ENCODE results near the gene TGFBR3L. TPM values are rescaled to one million over a fixed set of nuclear protein-coding genes. Genes with fewer than 3 reads are reported as not detected.

Gene TGFBR3L
- total RNA-seq, 6 experiments from 2014 or later: 4.5 to 12.0 (median 7.7) TPM

GRCh38 chr19:7871437-7872305, 43.0 kb upstream of the TGFBR3L start:
- Mint-ChIP-seq H3K27me3 (ENCODE audit: insufficient read depth) (peaks cover 28% of the 10 kb centered on the region), H3K9me3 (no peaks in the 10 kb centered on the region), H3K4me3 (peak overlapping the region; percentile 87), H3K4me1 (ENCODE audit: low read depth) (peaks cover 11% of the 10 kb centered on the region), H3K36me3 (ENCODE audit: low read depth) (no peaks in the 10 kb centered on the region), H3K27ac (peak overlapping the region; percentile 89)
- DNase-seq: peak; percentile 84
- TF ChIP-seq, protein P1, sequence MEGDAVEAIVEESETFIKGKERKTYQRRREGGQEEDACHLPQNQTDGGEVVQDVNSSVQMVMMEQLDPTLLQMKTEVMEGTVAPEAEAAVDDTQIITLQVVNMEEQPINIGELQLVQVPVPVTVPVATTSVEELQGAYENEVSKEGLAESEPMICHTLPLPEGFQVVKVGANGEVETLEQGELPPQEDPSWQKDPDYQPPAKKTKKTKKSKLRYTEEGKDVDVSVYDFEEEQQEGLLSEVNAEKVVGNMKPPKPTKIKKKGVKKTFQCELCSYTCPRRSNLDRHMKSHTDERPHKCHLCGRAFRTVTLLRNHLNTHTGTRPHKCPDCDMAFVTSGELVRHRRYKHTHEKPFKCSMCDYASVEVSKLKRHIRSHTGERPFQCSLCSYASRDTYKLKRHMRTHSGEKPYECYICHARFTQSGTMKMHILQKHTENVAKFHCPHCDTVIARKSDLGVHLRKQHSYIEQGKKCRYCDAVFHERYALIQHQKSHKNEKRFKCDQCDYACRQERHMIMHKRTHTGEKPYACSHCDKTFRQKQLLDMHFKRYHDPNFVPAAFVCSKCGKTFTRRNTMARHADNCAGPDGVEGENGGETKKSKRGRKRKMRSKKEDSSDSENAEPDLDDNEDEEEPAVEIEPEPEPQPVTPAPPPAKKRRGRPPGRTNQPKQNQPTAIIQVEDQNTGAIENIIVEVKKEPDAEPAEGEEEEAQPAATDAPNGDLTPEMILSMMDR (IDR thresholded peaks at IDR 0.05): no peak

DNA sequence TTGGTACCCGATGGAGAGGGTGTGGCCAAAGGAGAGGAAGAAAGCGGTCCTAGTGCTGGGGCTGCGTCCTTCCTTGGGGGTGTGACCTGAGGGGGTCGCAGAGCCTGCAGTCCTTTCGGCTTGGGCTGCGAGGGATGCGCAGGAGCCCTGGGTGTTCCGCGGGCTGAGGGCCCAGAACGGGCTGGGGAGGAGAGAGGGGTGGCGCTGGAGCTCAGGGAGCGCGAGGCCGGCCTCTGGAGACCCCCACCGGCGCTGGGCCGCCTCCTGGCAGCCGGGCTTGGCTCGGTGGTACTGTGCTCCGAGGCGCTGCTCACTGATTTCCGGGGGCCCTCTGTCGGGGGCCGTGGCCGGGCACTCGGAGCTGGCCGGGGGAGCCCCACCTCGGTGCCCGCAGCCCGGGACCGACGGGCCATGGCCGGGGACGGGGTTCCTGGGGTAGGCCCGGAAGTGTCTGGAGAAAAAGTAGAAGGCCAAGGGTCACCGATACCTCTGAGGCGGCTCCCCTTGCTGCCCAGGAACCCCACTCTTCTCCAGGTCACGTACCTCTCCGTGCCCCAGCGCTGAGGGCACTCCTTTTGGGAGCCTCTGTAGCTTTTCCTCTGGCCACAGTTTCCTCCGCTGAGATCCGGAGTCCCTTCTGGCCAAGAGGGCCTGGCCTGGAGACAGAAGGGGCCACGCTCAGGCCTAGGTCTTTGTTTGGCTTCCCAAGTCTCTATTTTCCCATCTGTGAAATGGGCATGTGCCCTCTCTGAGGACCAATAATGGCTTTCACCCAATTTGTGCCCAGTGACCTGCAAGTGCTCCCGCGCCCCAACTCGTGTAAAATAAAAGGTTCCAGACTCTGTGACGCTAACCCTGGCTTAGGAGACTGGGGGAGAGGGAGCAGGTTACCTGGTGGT, 42.1 kb upstream of the TGFBR3L start:
- no peaks in the 10 kb centered on the region for H3K9me3 Mint-ChIP-seq
- H3K27ac Mint-ChIP-seq: no peak overlapping the region
- H3K4me1 Mint-ChIP-seq (ENCODE audit: low read depth): peaks cover 16% of the 10 kb centered on the region
- peaks cover 24% of the 10 kb centered on the region for H3K27me3 Mint-ChIP-seq (ENCODE audit: insufficient read depth)
- no peaks in the 10 kb centered on the region for H3K36me3 Mint-ChIP-seq (ENCODE audit: low read depth)
- H3K4me3 Mint-ChIP-seq: peak overlapping the region; percentile 87; the same call in 1 of the 2 replicates
- DNase-seq: no peak
- TF ChIP-seq, protein P1 (IDR thresholded peaks at IDR 0.05): no peak

DNA sequence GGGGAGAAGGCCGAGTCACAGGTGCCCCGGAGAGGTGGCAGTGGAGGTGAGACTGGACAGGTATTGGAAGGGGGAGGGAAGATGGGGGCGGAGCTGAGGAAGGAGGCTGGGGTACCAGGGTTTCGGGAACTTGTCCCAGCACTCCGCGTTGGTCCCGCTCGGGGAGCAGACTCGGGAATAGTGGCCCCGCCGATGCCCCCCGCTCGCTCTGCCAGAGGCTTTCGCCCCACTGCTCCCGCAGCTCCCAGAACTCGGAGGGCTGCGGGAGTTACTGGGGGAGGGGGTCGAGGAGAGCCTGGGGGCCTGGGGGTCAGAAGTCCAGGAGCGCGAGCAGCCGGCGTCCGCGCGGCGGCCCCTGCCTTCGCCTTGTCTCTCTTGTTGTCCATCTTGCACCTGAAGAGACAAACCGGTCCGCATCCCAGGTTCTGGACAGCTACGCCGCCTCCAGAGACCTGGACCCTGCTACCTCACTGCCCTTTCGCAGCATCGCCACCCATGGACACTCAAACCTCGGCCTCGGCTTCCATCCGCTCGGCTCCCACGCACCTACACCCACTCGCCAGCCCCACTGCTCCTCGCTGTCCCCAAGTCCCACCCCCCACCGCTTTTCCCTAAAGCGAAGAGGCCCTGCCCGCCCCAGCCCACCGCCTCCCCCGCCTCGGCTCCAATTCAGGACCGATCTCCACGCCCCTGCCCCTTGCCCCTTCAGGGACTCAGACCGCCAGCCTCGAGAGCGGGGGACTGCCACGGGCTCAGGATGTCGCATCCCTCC, 41.1 kb upstream of the TGFBR3L start:
- Mint-ChIP-seq H3K36me3 (ENCODE audit: low read depth) (no peaks in the 10 kb centered on the region), H3K4me1 (ENCODE audit: low read depth) (peaks cover 18% of the 10 kb centered on the region), H3K27me3 (ENCODE audit: insufficient read depth) (peaks cover 22% of the 10 kb centered on the region), H3K9me3 (no peaks in the 10 kb centered on the region), H3K27ac (no peak overlapping the region), H3K4me3 (no peak overlapping the region)
- TF ChIP-seq, protein P1 (IDR thresholded peaks at IDR 0.05): no peak
- no peak for DNase-seq

GRCh38 chr19:7874076-7874896, 40.3 kb upstream of the TGFBR3L start, which contains the start of gene PRR36:
Gene PRR36 (minus strand): TSS chr19:7874390. CDS start chr19:7873689, 701 bp downstream.
- Mint-ChIP-seq H3K36me3 (ENCODE audit: low read depth) (no peaks in the 10 kb centered on the region), H3K9me3 (no peaks in the 10 kb centered on the region), H3K27me3 (ENCODE audit: insufficient read depth) (peaks cover 22% of the 10 kb centered on the region), H3K27ac (no peak within 1 kb of the TSS), H3K4me1 (ENCODE audit: low read depth) (peaks cover 18% of the 10 kb centered on the region), H3K4me3 (no peak within 1 kb of the TSS)
- TF ChIP-seq, protein P1 (IDR thresholded peaks at IDR 0.05): no peak
- DNase-seq: no peak

Measured in HFFc6 (cell line).